ENCODE data around the gene TNPO1.

Gene TNPO1

GRCh38 chr5:72937517-72938061 is 121.1 kb downstream of the TNPO1 start:
- peak; percentile 55 for DNase-seq

GRCh38 chr5:72938206-72938605 is 121.7 kb downstream of the TNPO1 start:
- DNase-seq, result no peak

- DNase-seq, result no peak
Measured at GRCh38 chr5:72940082-72940481, 123.6 kb downstream of the TNPO1 start.

DNA sequence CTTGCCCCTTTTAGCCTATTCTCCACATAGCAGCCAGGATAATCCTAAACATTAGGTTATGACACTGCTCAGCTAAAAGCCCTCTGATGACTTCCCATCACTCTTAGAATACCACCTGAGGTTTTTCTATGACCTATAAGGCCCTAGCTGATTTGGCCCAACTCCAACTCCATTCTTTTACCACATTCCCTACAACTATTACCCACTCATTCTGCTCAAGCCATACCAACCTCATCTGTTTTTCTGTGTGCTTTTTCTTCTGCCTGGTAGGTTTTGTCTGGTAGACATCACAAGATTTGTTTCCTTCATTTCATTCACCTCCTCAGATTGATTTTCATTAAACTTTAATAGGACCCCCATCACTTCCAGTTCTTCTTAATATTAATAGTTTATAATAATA is 126.8 kb downstream of the TNPO1 start:
- no peak for DNase-seq

GRCh38 chr5:72947498-72947897 is 131.0 kb downstream of the TNPO1 start:
- DNase-seq, result peak; percentile 17

GRCh38 chr5:72949481-72949880 is 133.0 kb downstream of the TNPO1 start:
- no peak for DNase-seq

DNA sequence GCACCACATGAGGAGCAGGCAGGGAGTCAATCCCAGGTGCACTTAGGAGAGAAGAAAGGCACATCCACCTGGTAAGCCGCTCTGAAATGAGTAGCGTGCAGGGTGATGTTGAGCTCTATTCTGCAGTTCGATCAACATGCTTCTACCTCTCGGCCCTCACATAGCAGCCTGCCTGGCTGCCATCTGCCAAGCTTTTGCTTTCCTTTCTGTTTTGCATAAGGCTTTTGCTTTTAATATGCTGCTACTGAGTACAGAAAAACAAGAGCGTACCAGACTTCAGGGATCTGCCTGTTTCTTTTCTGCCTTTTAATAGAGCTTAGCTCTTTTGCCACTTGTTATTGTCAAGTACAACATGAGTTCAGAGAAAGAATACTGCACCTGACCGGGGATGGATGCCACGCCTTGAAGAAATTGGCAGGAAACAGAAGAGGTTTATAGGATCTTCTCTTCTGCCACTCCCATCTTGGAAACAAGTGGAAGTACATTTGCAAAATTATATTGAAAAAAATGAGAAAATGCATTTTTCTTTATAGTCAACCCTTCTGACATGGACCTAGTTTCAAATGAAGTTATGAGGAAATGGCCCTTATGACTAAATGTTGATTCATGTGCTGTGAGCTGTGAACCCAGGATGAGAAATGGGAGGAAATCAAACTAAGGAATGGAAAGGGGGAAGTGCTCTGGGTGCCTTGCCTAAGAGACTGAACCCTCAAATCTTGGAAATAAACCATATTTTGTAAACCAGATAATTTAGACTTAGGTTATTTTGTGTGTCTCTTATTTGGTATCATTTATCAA is 135.4 kb downstream of the TNPO1 start:
- peak; percentile 21 for DNase-seq

DNA sequence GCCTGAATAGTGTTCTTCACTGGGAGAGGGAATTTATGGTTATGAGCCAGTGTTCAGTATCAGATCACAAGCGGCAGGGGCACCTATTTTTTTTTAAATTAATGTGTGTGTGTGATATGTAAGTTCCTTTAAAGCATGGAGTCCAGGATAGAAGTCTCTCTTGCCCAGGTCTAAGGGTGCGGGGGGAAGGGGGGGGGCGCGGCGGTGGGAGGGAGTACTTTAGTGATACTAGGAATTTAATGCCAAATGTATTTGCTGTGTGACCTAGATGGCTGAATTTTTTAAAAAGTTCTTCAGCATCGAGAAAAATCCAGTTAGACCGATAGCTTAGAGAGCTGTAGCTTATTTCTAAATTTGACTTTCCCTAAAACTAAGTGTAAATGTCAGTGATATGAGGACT is 137.9 kb downstream of the TNPO1 start:
- DNase-seq, result no peak

GRCh38 chr5:72955143-72955767 is 138.8 kb downstream of the TNPO1 start:
- no peak for DNase-seq

DNA sequence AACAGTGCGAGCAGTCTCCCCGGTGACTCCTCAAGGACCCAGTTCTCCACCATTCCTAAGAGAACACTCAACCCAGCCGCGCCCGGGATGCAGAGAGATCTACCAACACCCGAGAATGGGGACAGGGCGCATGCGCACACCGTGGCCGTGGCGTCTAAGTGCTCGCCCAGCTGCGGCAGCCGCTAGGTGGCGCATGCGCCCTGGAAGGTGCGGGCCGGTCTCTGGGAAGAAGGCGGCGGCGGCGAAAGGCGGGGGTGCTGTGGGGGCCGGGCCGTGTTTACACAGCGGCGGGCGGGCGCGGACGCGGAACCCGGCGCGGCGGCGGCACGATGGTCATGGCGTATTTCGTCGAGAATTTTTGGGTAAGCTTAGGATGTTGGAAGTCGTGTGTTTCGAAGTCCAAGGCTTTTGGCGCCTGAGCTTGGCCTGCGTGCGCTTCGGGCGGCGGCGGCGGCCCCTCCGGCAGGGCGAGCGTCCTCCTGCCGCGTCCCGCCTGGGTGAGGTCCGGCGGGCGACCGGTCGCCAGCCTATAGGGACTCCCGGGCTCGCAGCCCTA is 139.4 kb downstream of the TNPO1 start, which contains the start of gene FCHO2:
FCHO2 (plus strand) TSS at position 274 of the 556 bp plus-strand sequence; CDS start at position 330, 56 bp downstream.
- DNase-seq, result peak; percentile 96

- peak; percentile 72 for DNase-seq
Measured at GRCh38 chr5:72956324-72957140, 140.1 kb downstream of the TNPO1 start.

DNA sequence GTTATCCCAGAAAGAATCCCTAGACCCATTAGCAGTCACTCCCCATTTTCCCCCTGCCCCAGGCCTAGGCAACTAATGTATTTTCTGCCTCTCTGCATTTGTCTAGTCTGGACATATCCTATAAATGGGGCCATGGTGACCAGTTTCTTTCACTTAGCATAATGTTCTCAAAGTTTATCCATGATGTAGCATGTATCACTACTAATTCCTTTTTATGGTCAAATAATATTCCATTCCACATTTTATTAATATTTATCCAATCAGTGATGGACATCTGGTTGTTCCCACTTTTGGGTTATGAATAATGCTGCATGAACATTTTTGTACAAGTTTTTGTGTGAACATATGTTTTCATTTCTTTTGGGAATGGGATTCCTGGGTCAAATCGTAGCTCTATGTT is 140.9 kb downstream of the TNPO1 start:
- no peak for DNase-seq

DNA sequence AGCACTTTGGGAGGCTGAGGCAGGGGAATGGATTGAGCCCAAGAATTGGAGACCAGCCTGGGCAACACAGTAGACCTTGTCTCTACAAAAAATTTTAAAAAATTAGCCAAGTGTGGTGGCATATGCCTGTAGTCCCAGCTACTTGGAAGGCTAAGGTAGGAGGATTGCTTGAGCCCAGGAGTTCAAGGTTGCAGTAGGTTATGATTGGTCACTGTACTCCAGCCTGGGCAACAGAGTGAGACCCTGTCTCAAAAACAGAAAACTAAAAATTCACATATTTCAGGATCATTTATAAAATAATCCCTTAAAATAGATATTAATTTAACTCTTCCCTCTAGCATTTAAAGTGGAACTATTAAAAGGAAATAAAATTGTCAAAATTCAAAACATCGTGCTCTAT is 142.8 kb downstream of the TNPO1 start:
- no peak for DNase-seq

All from OCI-M1 (cell line).